ENCODE measurements around the gene ZAR1. TPM values are rescaled to one million over a fixed set of nuclear protein-coding genes. Genes with fewer than 3 reads are reported as not detected.

The ZAR1 gene
- total RNA-seq, 1 donor from 2014 or later: not detected

- H3K27me3 Mint-ChIP-seq (ENCODE audit: low read depth, unreplicated experiment): no peaks in the 10 kb centered on the region
- H3K27ac Mint-ChIP-seq (ENCODE audit: unreplicated experiment): no peak overlapping the region
- Histone ChIP-seq H3K4me1 (ENCODE audit: insufficient read depth, low read length) (no peaks in the 10 kb centered on the region), H3K36me3 (ENCODE audit: insufficient read depth, low read length) (peaks cover 35% of the 10 kb centered on the region), H4K20me1 (ENCODE audit: insufficient read depth, low read length) (no peaks in the 10 kb centered on the region), H2AFZ (ENCODE audit: low read depth, low read length) (no peak overlapping the region), H3K27ac (ENCODE audit: low read depth, low read length) (no peak overlapping the region), H3K9me3 (ENCODE audit: insufficient read depth, low read depth, low read length) (no peaks in the 10 kb centered on the region), H3K79me2 (ENCODE audit: insufficient read depth, low read length) (no peaks in the 10 kb centered on the region), H3K9ac (ENCODE audit: low read length) (no peak overlapping the region), H3K4me2 (ENCODE audit: low read length) (no peak overlapping the region), H3K4me3 (ENCODE audit: insufficient read depth, low read depth, low read length) (no peak overlapping the region), H3K27me3 (ENCODE audit: insufficient read depth, low read length) (no peaks in the 10 kb centered on the region)
- DNase-seq (ENCODE audit: low read depth) (no peak), FAIRE-seq (no peak)
- peaks cover 7% of the 10 kb centered on the region for H3K36me3 Mint-ChIP-seq (ENCODE audit: low read depth, unreplicated experiment)
- no peaks in the 10 kb centered on the region for H3K9me3 Mint-ChIP-seq (ENCODE audit: unreplicated experiment)
- TF ChIP-seq, protein P1, sequence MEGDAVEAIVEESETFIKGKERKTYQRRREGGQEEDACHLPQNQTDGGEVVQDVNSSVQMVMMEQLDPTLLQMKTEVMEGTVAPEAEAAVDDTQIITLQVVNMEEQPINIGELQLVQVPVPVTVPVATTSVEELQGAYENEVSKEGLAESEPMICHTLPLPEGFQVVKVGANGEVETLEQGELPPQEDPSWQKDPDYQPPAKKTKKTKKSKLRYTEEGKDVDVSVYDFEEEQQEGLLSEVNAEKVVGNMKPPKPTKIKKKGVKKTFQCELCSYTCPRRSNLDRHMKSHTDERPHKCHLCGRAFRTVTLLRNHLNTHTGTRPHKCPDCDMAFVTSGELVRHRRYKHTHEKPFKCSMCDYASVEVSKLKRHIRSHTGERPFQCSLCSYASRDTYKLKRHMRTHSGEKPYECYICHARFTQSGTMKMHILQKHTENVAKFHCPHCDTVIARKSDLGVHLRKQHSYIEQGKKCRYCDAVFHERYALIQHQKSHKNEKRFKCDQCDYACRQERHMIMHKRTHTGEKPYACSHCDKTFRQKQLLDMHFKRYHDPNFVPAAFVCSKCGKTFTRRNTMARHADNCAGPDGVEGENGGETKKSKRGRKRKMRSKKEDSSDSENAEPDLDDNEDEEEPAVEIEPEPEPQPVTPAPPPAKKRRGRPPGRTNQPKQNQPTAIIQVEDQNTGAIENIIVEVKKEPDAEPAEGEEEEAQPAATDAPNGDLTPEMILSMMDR (IDR thresholded peaks at IDR 0.05; ENCODE audit: insufficient read depth, low read depth, low read length): no peak
- H3K4me3 Mint-ChIP-seq (ENCODE audit: unreplicated experiment): no peak overlapping the region
- peaks cover 7% of the 10 kb centered on the region for H3K4me1 Mint-ChIP-seq (ENCODE audit: low read depth, unreplicated experiment)
Measured at GRCh38 chr4:48518143-48518542, 28.1 kb downstream of the ZAR1 start.

GRCh38 chr4:48526406-48526805 lies 36.4 kb downstream of the ZAR1 start:
- no peak for TF ChIP-seq EZH2 (IDR thresholded peaks at IDR 0.05; ENCODE audit: insufficient read depth, low read length)
- H3K4me3 Mint-ChIP-seq (ENCODE audit: unreplicated experiment): no peak overlapping the region
- Histone ChIP-seq H3K36me3 (ENCODE audit: insufficient read depth, low read length) (peaks cover 37% of the 10 kb centered on the region), H3K9me3 (ENCODE audit: insufficient read depth, low read depth, low read length) (no peaks in the 10 kb centered on the region), H3K9ac (ENCODE audit: low read length) (no peak overlapping the region), H3K79me2 (ENCODE audit: insufficient read depth, low read length) (no peaks in the 10 kb centered on the region), H3K4me3 (ENCODE audit: insufficient read depth, low read depth, low read length) (no peak overlapping the region), H3K27me3 (ENCODE audit: insufficient read depth, low read length) (no peaks in the 10 kb centered on the region), H3K27ac (ENCODE audit: low read depth, low read length) (no peak overlapping the region), H3K4me2 (ENCODE audit: low read length) (no peak overlapping the region), H2AFZ (ENCODE audit: low read depth, low read length) (no peak overlapping the region), H4K20me1 (ENCODE audit: insufficient read depth, low read length) (no peaks in the 10 kb centered on the region), H3K4me1 (ENCODE audit: insufficient read depth, low read length) (no peaks in the 10 kb centered on the region)
- H3K27me3 Mint-ChIP-seq (ENCODE audit: low read depth, unreplicated experiment): no peaks in the 10 kb centered on the region
- FAIRE-seq: no peak
- H3K4me1 Mint-ChIP-seq (ENCODE audit: low read depth, unreplicated experiment): no peaks in the 10 kb centered on the region
- DNase-seq (ENCODE audit: low read depth): no peak
- H3K9me3 Mint-ChIP-seq (ENCODE audit: unreplicated experiment): no peaks in the 10 kb centered on the region
- no peak overlapping the region for H3K27ac Mint-ChIP-seq (ENCODE audit: unreplicated experiment)
- peaks cover 7% of the 10 kb centered on the region for H3K36me3 Mint-ChIP-seq (ENCODE audit: low read depth, unreplicated experiment)

DNA sequence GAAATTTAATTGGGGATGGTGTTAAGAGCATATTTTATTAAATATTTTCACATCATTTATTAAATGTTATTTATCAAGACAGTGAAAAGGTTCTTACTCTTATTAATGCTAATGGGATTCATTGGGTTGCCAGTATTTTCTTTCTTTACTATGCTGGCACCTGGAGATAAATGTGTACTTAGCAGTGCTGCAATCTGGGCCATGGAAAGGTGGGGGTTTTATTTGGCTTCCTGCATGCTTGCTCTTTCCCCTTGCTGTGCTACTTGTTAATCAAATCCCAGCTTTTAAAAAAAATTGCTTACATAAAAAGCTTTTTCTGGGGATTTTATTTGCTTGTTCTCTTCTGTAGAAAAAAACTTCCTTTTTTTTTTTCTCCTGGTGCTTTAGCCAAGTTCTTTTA lies 48.3 kb downstream of the ZAR1 start:
- Histone ChIP-seq H3K36me3 (ENCODE audit: insufficient read depth, low read length) (peaks cover 35% of the 10 kb centered on the region), H3K9ac (ENCODE audit: low read length) (no peak overlapping the region), H4K20me1 (ENCODE audit: insufficient read depth, low read length) (no peaks in the 10 kb centered on the region), H2AFZ (ENCODE audit: low read depth, low read length) (no peak overlapping the region), H3K4me1 (ENCODE audit: insufficient read depth, low read length) (no peaks in the 10 kb centered on the region), H3K4me2 (ENCODE audit: low read length) (no peak overlapping the region), H3K27me3 (ENCODE audit: insufficient read depth, low read length) (no peaks in the 10 kb centered on the region), H3K4me3 (ENCODE audit: insufficient read depth, low read depth, low read length) (no peak overlapping the region), H3K27ac (ENCODE audit: low read depth, low read length) (no peak overlapping the region), H3K79me2 (ENCODE audit: insufficient read depth, low read length) (no peaks in the 10 kb centered on the region), H3K9me3 (ENCODE audit: insufficient read depth, low read depth, low read length) (no peaks in the 10 kb centered on the region)
- no peak for TF ChIP-seq EZH2 (IDR thresholded peaks at IDR 0.05; ENCODE audit: insufficient read depth, low read length)
- TF ChIP-seq, protein P1 (IDR thresholded peaks at IDR 0.05; ENCODE audit: insufficient read depth, low read depth, low read length): no peak
- H3K36me3 Mint-ChIP-seq (ENCODE audit: low read depth, unreplicated experiment): peaks cover 10% of the 10 kb centered on the region
- no peaks in the 10 kb centered on the region for H3K27me3 Mint-ChIP-seq (ENCODE audit: low read depth, unreplicated experiment)
- H3K4me1 Mint-ChIP-seq (ENCODE audit: low read depth, unreplicated experiment): no peaks in the 10 kb centered on the region
- FAIRE-seq: no peak
- no peak overlapping the region for H3K27ac Mint-ChIP-seq (ENCODE audit: unreplicated experiment)
- no peak overlapping the region for H3K4me3 Mint-ChIP-seq (ENCODE audit: unreplicated experiment)
- no peak for DNase-seq (ENCODE audit: low read depth)
- no peaks in the 10 kb centered on the region for H3K9me3 Mint-ChIP-seq (ENCODE audit: unreplicated experiment)

All from astrocyte (in vitro differentiated cells and primary cell).